Adrenal gland (tissue), 12 donors: ENCODE data around the gene FRMD1. TPM values are rescaled to one million over a fixed set of nuclear protein-coding genes. Genes with fewer than 3 reads are reported as not detected.

ENCODE experiments used
- DNase-seq, 7 donors: peaks; one replicate each; pipeline ENCODE4 v3.0.0-alpha.2; 2019 to 2020
- H3K27ac ChIP-seq, 5 donors: fragments of 200-600 bp; sonication (generic) in 4 of 5; 1 replicate in 3 of 5; 2 replicates in 2 of 5; pipeline versions ENCODE4 v1.5.1 to v1.8.0; 2016 to 2020; ENCODE audit warnings: mild to moderate bottlenecking in 1 of 5
- H3K27me3 ChIP-seq: fragments of 200-600 bp; 2 replicates; pipeline ENCODE4 v1.8.0; 2021
- H3K36me3 ChIP-seq, 2 donors: fragments of 200-600 bp; replicated peaks in 1 of 2; 1 replicate in 1 of 2; 2 replicates in 1 of 2; pipeline versions ENCODE4 v1.5.1 to v1.8.0; 2018 to 2022
- H3K4me1 ChIP-seq, 2 donors: fragments of 200-600 bp; replicated peaks in 1 of 2; 1 replicate in 1 of 2; 2 replicates in 1 of 2; pipeline versions ENCODE4 v1.5.1 to v1.8.0; 2018 to 2021
- H3K4me3 ChIP-seq, 4 donors: fragments of 200-600 bp; sonication (generic) in 3 of 4; one replicate each; pipeline ENCODE4 v1.5.1; 2016 to 2018
- H3K9me3 ChIP-seq, 3 donors: fragments of 200-600 bp; sonication (generic) in 1 of 3; replicated peaks in 1 of 3; 1 replicate in 2 of 3; 2 replicates in 1 of 3; pipeline versions ENCODE4 v1.5.1 to v1.8.0; 2016 to 2021
- POLR2A ChIP-seq, 2 donors: fragments of 450-650 bp; IDR thresholded peaks; one replicate each; pipeline ENCODE4 v1.6.1; 2017; ENCODE audit warnings: antibody characterized with exemption in 2 of 2, mild to moderate bottlenecking in 2 of 2, moderate library complexity in 1 of 2
- WGBS, 4 donors: extraction: QIAGEN DNeasy Blood & Tissue Kit in 2 of 4; methylation state at CpG; one replicate each; pipeline versions ENCODE4 v1.1.5 to v1.1.7; 2013 to 2017; 5-methylcytosine and 5-hydroxymethylcytosine counted together
- intact Hi-C, 2 donors: fragments of 100-400 bp; cut with DNase I; formaldehyde crosslinking; loops; one replicate each; pipeline versions ENCODE4 v1.14.1 to v1.15.0; 2022 to 2023
- polyA plus RNA-seq, 3 donors: library from polyadenylated mRNA; stranded (reverse); fragments of 200-250 nt in 2 of 3; fragments of 350-450 nt in 1 of 3; fragmentation: Illumina TruSeq in 1 of 3; extraction: RNeasy Lipid Tissue Mini Kit (QIAGEN cat#74804) in 1 of 3; gene quantifications; one replicate each; pipeline ENCODE4 v1.2.3, GENCODE V29; 2013 to 2014
- total RNA-seq, 9 donors: library from RNA; depleted of rRNA in 4 of 9; stranded (reverse); fragments of >200 nt in 4 of 9; fragments of 120-200 nt in 1 of 9; fragmentation: NEBNext Ultra II Directional in 1 of 9; extraction: Animal tissue kit (Norgen Biotek cat#: 25700) in 1 of 9; gene quantifications; one replicate each; pipeline versions ENCODE4 v1.1.0 to v1.2.4, GENCODE V29; 2013 to 2023
- TF ChIP-seq, protein P1 (sequence below), 6 experiments: fragments of 450-650 bp in 4 of 6; fragments of 200-600 bp in 2 of 6; sonication (generic) in 1 of 6; IDR thresholded peaks; 1 replicate in 5 of 6; 2 replicates in 1 of 6; pipeline versions ENCODE4 v1.5.1 to v1.8.0; 2016 to 2021; ENCODE audit warnings: antibody characterized with exemption in 6 of 6, mild to moderate bottlenecking in 2 of 6, moderate library complexity in 1 of 6
- donor health status: healthy with polysubstance abuse.
- donor health status: Bipolar disorder and iron deficiency.
- donor health status: DM: yes; HTN: yes; CAD: no.
- donor health status: DM: no; HTN: no; CAD: no.
- donor health status: DM: no; HTN: no; CAD: no.
- donor health status: DM: yes; HTN: yes; CAD: no.

FRMD1 gene
- total and polyA plus RNA-seq, 12 donors: under 0.01 to 0.32 (median 0.14) TPM; not detected in 7

DNA sequence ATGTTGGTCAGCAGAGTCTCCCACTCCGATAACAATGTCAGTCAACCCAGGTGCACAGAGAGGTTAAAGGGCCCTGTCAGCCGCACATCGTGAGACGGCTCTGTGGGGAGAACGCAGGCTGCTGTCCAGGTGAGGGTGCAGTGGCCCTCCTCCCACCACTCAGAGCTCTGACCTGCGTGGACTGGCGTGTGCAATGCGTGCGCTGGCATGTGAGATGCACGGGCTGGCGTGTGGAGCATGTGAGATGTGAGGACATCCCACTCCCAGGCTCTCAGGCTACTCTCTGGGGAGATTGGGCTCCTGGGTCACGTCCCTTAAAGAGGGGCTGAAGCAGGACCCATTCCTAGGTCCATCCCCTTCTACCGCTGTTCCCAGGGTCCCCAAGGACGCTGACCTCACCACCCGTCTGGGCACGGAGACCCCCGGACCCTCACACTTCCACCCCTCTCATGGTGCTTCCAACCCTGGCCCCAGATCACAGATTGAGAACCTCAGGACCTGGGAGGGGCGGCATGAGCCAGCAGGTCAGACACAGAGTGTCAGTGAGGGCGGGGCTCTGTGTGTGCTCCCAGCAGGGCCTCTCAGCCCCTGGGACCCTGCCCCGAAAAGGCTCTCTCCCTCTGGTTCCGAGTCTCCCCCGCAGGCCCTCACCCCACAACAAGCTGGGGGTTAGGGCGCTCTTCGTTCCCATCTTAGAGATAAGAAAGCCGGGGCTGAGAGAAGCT, 8.6 kb upstream of the FRMD1 start:
- H3K36me3 ChIP-seq: no peaks in the 10 kb centered on the region
- no peaks in the 10 kb centered on the region for H3K4me1 ChIP-seq
- no peak overlapping the region for H3K27ac ChIP-seq
- 74 to 82% (median 75%) methylated on average over 12 to 25 of the region's 25 CpGs for WGBS, 4 donors
- H3K9me3 ChIP-seq: no peaks in the 10 kb centered on the region
- DNase-seq: no peak
- intact Hi-C loops: no loop called here
- H3K27me3 ChIP-seq: no peaks in the 10 kb centered on the region
- TF ChIP-seq, protein P1, sequence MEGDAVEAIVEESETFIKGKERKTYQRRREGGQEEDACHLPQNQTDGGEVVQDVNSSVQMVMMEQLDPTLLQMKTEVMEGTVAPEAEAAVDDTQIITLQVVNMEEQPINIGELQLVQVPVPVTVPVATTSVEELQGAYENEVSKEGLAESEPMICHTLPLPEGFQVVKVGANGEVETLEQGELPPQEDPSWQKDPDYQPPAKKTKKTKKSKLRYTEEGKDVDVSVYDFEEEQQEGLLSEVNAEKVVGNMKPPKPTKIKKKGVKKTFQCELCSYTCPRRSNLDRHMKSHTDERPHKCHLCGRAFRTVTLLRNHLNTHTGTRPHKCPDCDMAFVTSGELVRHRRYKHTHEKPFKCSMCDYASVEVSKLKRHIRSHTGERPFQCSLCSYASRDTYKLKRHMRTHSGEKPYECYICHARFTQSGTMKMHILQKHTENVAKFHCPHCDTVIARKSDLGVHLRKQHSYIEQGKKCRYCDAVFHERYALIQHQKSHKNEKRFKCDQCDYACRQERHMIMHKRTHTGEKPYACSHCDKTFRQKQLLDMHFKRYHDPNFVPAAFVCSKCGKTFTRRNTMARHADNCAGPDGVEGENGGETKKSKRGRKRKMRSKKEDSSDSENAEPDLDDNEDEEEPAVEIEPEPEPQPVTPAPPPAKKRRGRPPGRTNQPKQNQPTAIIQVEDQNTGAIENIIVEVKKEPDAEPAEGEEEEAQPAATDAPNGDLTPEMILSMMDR (IDR thresholded peaks at IDR 0.05): no peak
- no peak for TF ChIP-seq POLR2A (IDR thresholded peaks at IDR 0.05)
- H3K4me3 ChIP-seq: no peak overlapping the region

GRCh38 chr6:168086616-168087015, 7.6 kb upstream of the FRMD1 start:
- H3K27me3 ChIP-seq: no peaks in the 10 kb centered on the region
- H3K36me3 ChIP-seq: no peaks in the 10 kb centered on the region
- no peak overlapping the region for H3K4me3 ChIP-seq
- TF ChIP-seq POLR2A (IDR thresholded peaks at IDR 0.05): no peak
- TF ChIP-seq, protein P1 (IDR thresholded peaks at IDR 0.05): no peak
- no peaks in the 10 kb centered on the region for H3K4me1 ChIP-seq
- 87 to 93% (median 90%) methylated on average over 7 to 10 of the region's 10 CpGs for WGBS, 4 donors
- DNase-seq: no peak
- no peak overlapping the region for H3K27ac ChIP-seq
- H3K9me3 ChIP-seq: no peaks in the 10 kb centered on the region
- intact Hi-C loops: no loop called here

- Histone ChIP-seq H3K36me3 (no peaks in the 10 kb centered on the region), H3K4me1 (no peaks in the 10 kb centered on the region), H3K27me3 (no peaks in the 10 kb centered on the region), H3K4me3 (no peak overlapping the region), H3K27ac (no peak overlapping the region), H3K9me3 (no peaks in the 10 kb centered on the region)
- intact Hi-C loops: no loop called here
- 84 to 88% (median 85%) methylated on average over 1 to 10 of the region's 10 CpGs for WGBS, 4 donors
- no peak for TF ChIP-seq POLR2A (IDR thresholded peaks at IDR 0.05)
- TF ChIP-seq, protein P1 (IDR thresholded peaks at IDR 0.05): no peak
- no peak for DNase-seq
Observed at GRCh38 chr6:168086066-168086465, 7.1 kb upstream of the FRMD1 start.

- H3K27ac ChIP-seq: no peak overlapping the region
- no peaks in the 10 kb centered on the region for H3K4me1 ChIP-seq
- TF ChIP-seq, protein P1 (IDR thresholded peaks at IDR 0.05): no peak
- TF ChIP-seq POLR2A (IDR thresholded peaks at IDR 0.05): no peak
- no peaks in the 10 kb centered on the region for H3K36me3 ChIP-seq
- 83 to 90% (median 86%) methylated on average over 14 to 19 of the region's 19 CpGs for WGBS, 4 donors
- H3K9me3 ChIP-seq: no peaks in the 10 kb centered on the region
- H3K4me3 ChIP-seq: no peak overlapping the region
- no peak for DNase-seq
- no peaks in the 10 kb centered on the region for H3K27me3 ChIP-seq
- intact Hi-C loops: no loop called here
Observed at GRCh38 chr6:168084465-168085160, 5.6 kb upstream of the FRMD1 start.
